HepG2 (cell line): ENCODE measurements around the gene MGAT5. TPM values are rescaled to one million over a fixed set of nuclear protein-coding genes. Genes with fewer than 3 reads are reported as not detected.

Source experiments
- BHLHE40 ChIP-seq: IDR thresholded peaks from 2 replicates; pipeline ENCODE4 v1.6.1; 2011; ENCODE audit warnings: low read length, improper control_type of control experiment
- EEA1 ChIP-seq: sonication (generic); formaldehyde crosslinking; IDR thresholded peaks from 2 replicates; pipeline ENCODE4 v1.5.1; 2020; ENCODE audit warnings: mild to moderate bottlenecking, missing genetic modification reagents, borderline replicate concordance
- HMGXB4 ChIP-seq, 2 experiments: sonication (generic) in 1 of 2; formaldehyde crosslinking in 1 of 2; IDR thresholded peaks; 2 replicates each; pipeline versions ENCODE4 v1.4.0 to v1.6.1; 2018 to 2020; ENCODE audit warnings: missing genetic modification reagents in 2 of 2, borderline replicate concordance in 1 of 2, low read depth in 1 of 2, mild to moderate bottlenecking in 1 of 2, missing biosample characterization in 1 of 2
- IRF9 ChIP-seq: sonication (generic); formaldehyde crosslinking; IDR thresholded peaks from 2 replicates; pipeline ENCODE4 v1.8.0; 2022; ENCODE audit warnings: missing genetic modification reagents, mild to moderate bottlenecking, borderline replicate concordance
- NFYC ChIP-seq: IDR thresholded peaks from 2 replicates; pipeline ENCODE4 v1.6.1; 2016; ENCODE audit warnings: missing genetic modification reagents, missing compliant biosample characterization
- PATZ1 ChIP-seq: sonication (generic); formaldehyde crosslinking; IDR thresholded peaks from 2 replicates; pipeline ENCODE4 v1.4.0; 2020; ENCODE audit warnings: missing genetic modification reagents
- PBX3 ChIP-seq: sonication (generic); formaldehyde crosslinking; IDR thresholded peaks from 2 replicates; pipeline ENCODE4 v1.8.1; 2023; ENCODE audit warnings: missing genetic modification reagents, inconsistent platforms, borderline replicate concordance
- POLR2AphosphoS5 ChIP-seq: IDR thresholded peaks from 2 replicates; pipeline ENCODE4 v1.6.1; 2012; ENCODE audit warnings: low read depth, low read length
- SNRNP70 ChIP-seq: fragments of 200-400 bp; formaldehyde crosslinking; IDR thresholded peaks from 2 replicates; pipeline ENCODE4 v1.6.1; 2017; ENCODE audit warnings: mild to moderate bottlenecking, low read depth, low read length, moderate library complexity
- SP140L ChIP-seq: sonication (generic); formaldehyde crosslinking; IDR thresholded peaks from 2 replicates; pipeline ENCODE4 v1.4.0; 2020; ENCODE audit warnings: missing genetic modification reagents, borderline replicate concordance
- SP4 ChIP-seq: sonication (generic); formaldehyde crosslinking; IDR thresholded peaks from 2 replicates; pipeline ENCODE4 v1.8.1; 2023; ENCODE audit warnings: mild to moderate bottlenecking, missing genetic modification reagents
- TEAD2 ChIP-seq: sonication (generic); formaldehyde crosslinking; IDR thresholded peaks from 2 replicates; pipeline ENCODE4 v1.9.0; 2021; ENCODE audit warnings: missing genetic modification reagents
- ZBTB26 ChIP-seq: IDR thresholded peaks from 2 replicates; pipeline ENCODE4 v1.6.1; 2016; ENCODE audit warnings: missing compliant biosample characterization, missing genetic modification reagents, borderline replicate concordance
- ZMYM3 ChIP-seq: sonication (generic); formaldehyde crosslinking; IDR thresholded peaks from 2 replicates; pipeline ENCODE4 v1.5.1; 2020; ENCODE audit warnings: mild to moderate bottlenecking, missing genetic modification reagents
- ZNF124 ChIP-seq: sonication (generic); formaldehyde crosslinking; IDR thresholded peaks from 2 replicates; pipeline ENCODE4 v1.4.0; 2020; ENCODE audit warnings: missing genetic modification reagents
- ZNF136 ChIP-seq: sonication (generic); formaldehyde crosslinking; IDR thresholded peaks from 2 replicates; pipeline ENCODE4 v1.8.1; 2022; ENCODE audit warnings: low read depth, mild to moderate bottlenecking, moderate library complexity, missing genetic modification reagents
- ZNF24 ChIP-seq: fragments of 450-650 bp; IDR thresholded peaks from 2 replicates; pipeline ENCODE4 v1.6.1; 2017; ENCODE audit warnings: antibody characterized with exemption, mild to moderate bottlenecking
- ZNF670 ChIP-seq: sonication (generic); formaldehyde crosslinking; IDR thresholded peaks from 2 replicates; pipeline ENCODE4 v1.8.0; 2022; ENCODE audit warnings: mild to moderate bottlenecking, missing genetic modification reagents, borderline replicate concordance
- ZNF704 ChIP-seq: sonication (generic); formaldehyde crosslinking; IDR thresholded peaks from 2 replicates; pipeline ENCODE4 v1.8.1; 2023; ENCODE audit warnings: mild to moderate bottlenecking, inconsistent platforms, moderate library complexity, missing genetic modification reagents, borderline replicate concordance
- ZNF713 ChIP-seq: sonication (generic); formaldehyde crosslinking; IDR thresholded peaks from 2 replicates; pipeline ENCODE4 v1.4.0; 2020; ENCODE audit warnings: mild to moderate bottlenecking, missing genetic modification reagents
- polyA plus RNA-seq, 8 experiments: library from polyadenylated mRNA; depleted of rRNA in 3 of 8; stranded (reverse) in 7 of 8; unstranded in 1 of 8; fragments of >200 nt; fragmentation: Illumina TruSeq in 4 of 8; extraction: Trizol in 4 of 8; gene quantifications; 2 replicates each; pipeline versions ENCODE4 v1.2.1 to v1.2.3, GENCODE V29; 2011 to 2016; ENCODE audit warnings: low read depth in 4 of 8, missing spikeins in 1 of 8, mixed read lengths in 1 of 8; ENCODE audit not compliant: insufficient read depth in 1 of 8
- total RNA-seq, 5 experiments: library from RNA; depleted of rRNA; stranded (reverse); fragments of >200 nt; fragmentation: Illumina TruSeq; extraction: Trizol; gene quantifications; 2 replicates each; pipeline ENCODE4 v1.2.3, GENCODE V29; 2016; ENCODE audit warnings: low read depth in 1 of 5

MGAT5 gene
- total and polyA plus RNA-seq, 2 of the 13 experiments (the other 11 are each of a cell fraction or from before 2014, with no cell fraction given), result 33.1 to 60.2 TPM

GRCh38 chr2:134457353-134457752 lies 203.5 kb downstream of the MGAT5 start (continued):
- TF ChIP-seq ZBTB26, result no peak
- TF ChIP-seq PATZ1 (CRISPR knock-in tag), result no peak
- TF ChIP-seq IRF9 (CRISPR knock-in tag), result no peak
- TF ChIP-seq HMGXB4 (CRISPR knock-in tag; IDR thresholded peaks at IDR 0.05; ENCODE audit: borderline replicate concordance in 1 of 2, low read depth in 1 of 2), result no peak
- no peak for TF ChIP-seq SP140L
- TF ChIP-seq ZMYM3 (CRISPR knock-in tag), result no peak
- TF ChIP-seq SNRNP70, result no peak
- no peak for TF ChIP-seq ZNF24
- TF ChIP-seq ZNF713 (CRISPR knock-in tag), result no peak
- no peak for TF ChIP-seq ZNF704
- 0 out of 2 replicates have a peak, but pooled peaks have one; percentile 39 for TF ChIP-seq POLR2AphosphoS5
- TF ChIP-seq ZNF124 (CRISPR knock-in tag), result no peak
- TF ChIP-seq PBX3, result no peak
- TF ChIP-seq BHLHE40, result no peak
- TF ChIP-seq EEA1 (CRISPR knock-in tag), result no peak
- TF ChIP-seq NFYC (CRISPR knock-in tag), result no peak
- 0 out of 2 replicates have a peak, but pooled peaks have one; percentile 49 for TF ChIP-seq SP4 (CRISPR knock-in tag)
- no peak for TF ChIP-seq TEAD2 (CRISPR knock-in tag)
- no peak for TF ChIP-seq ZNF136 (CRISPR knock-in tag)
- TF ChIP-seq ZNF670 (CRISPR knock-in tag), result 0 out of 2 replicates have a peak, but pooled peaks have one; percentile 0
